ENCODE results near the gene BOK.
"Not testable (repeated sequence)": the region's sequence is repeated elsewhere in the genome, so short reads cannot be mapped to it uniquely, and the experiment has no call there.

The BOK gene

GRCh38 chr2:241572915-241573651, 14.5 kb downstream of the BOK start:
- not testable (repeated sequence) for DNase-seq (ENCODE audit: low spot score)

GRCh38 chr2:241573741-241574140, 15.2 kb downstream of the BOK start:
- DNase-seq (ENCODE audit: low spot score): no peak

DNA sequence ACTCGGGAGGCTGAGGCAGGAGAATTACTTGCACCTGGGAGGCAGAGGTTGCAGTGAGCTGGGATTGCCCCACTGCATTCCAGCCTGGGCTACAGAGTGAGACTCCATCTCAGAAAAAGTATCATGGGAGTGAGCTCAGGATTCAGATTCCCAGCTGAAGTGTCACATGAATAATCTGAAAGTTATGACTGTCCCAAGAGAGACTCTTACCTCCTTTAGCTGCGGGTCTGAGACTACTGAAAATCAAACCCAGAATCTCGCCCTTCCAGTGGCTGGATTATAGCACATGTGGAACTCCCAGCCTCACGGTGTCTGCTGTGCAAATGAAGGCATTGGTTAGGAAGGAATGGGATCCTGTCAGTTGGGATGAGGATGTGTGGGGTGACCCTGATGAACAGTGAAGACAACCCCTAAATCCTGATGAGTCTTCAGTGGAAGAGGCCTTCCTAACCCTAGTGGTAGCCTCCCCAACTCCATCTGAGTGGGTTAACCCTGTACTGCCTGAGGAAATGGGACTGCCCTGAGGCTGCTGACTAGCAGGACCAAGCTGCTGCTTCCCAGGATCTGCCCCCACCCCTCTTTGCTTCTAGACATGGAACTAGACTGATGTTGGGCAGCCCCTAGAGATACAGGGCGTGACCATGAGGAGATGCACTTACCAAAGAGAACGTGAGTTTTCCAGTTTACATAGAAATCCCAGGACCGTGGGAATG, 16.5 kb downstream of the BOK start:
- no peak for DNase-seq (ENCODE audit: low spot score)

- no peak for DNase-seq (ENCODE audit: low spot score)
Measured at GRCh38 chr2:241575624-241576292, 17.2 kb downstream of the BOK start.

- no peak for DNase-seq (ENCODE audit: low spot score)
Measured at GRCh38 chr2:241576293-241576654, 17.7 kb downstream of the BOK start.

- no peak for DNase-seq (ENCODE audit: low spot score)
Measured at GRCh38 chr2:241577413-241578122, 19.0 kb downstream of the BOK start.

GRCh38 chr2:241579281-241579680, 20.7 kb downstream of the BOK start:
- DNase-seq (ENCODE audit: low spot score): no peak

DNA sequence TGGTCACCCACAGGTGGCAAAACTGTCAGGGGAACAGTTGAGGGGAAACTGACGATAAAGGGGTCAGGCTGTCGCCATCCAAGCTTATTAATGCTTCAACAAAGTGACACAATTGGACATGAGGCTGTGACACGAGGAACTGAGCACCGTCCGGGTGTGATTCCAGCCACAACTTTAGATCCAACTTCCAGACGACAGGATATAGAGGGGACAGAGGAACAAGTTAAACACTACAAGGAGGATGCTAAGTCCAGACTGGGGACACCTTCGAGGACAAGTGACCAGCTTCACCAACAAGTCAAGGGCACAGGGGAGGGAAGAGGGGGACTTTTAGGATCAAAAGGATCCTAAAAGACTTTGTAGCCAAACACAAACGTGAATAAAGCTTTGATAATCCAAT, 23.8 kb downstream of the BOK start:
- DNase-seq (ENCODE audit: low spot score): no peak

GRCh38 chr2:241582806-241583205, 24.3 kb downstream of the BOK start:
- DNase-seq (ENCODE audit: low spot score): no peak

DNA sequence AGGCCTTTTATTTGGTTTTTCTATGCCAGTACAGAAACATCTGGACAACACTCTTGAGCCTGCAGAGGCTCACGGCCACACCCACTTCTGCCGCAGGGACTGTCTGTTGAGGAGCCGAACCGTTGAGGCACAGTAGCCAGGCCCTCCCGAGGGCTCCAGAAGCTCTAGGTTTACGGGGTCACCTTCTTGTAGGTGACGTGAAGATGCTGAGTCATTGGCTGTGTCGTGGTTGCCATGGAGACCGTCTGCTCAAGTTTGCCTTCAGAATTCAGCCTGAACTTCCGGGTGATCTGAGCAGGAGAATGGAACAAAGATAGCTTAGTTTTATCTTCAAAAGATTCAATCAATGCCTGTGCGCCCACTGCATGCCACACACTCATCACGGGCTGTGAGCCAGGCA, 25.9 kb downstream of the BOK start:
- no peak for DNase-seq (ENCODE audit: low spot score)

DNA sequence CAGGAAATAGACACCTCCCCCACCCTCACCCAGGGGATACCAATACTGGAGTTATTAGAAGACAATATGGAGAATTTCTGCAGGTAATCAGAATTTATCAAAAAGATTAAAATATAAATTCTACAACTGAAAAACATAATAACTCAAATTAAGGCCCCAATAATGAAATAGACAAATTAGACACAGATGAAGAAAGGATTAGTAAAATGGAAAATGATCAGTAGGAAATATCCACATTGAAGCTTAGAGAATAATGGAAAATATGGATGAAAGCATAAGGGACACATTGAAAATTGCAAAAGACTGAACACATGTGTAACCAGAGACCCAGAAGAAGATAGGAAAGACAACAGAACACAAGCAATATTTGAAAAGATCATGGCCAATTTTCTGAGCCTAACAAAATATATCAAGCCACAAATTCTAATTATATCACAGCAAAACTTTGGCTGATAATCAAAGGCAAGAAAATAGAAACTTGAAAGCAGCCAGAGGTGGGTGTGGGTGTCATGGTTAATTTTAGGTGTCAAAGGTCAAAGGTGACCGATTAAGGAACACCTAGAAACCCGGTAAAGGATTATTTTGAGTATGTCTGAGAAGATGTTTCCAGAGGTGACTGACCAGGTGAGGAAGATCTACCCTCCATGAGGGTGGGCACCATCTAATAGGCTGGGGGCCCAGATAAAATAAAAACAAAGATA, 28.2 kb downstream of the BOK start:
- DNase-seq (ENCODE audit: low spot score): no peak

- not testable (repeated sequence) for DNase-seq (ENCODE audit: low spot score)
Measured at GRCh38 chr2:241589863-241590262, 31.3 kb downstream of the BOK start.

DNA sequence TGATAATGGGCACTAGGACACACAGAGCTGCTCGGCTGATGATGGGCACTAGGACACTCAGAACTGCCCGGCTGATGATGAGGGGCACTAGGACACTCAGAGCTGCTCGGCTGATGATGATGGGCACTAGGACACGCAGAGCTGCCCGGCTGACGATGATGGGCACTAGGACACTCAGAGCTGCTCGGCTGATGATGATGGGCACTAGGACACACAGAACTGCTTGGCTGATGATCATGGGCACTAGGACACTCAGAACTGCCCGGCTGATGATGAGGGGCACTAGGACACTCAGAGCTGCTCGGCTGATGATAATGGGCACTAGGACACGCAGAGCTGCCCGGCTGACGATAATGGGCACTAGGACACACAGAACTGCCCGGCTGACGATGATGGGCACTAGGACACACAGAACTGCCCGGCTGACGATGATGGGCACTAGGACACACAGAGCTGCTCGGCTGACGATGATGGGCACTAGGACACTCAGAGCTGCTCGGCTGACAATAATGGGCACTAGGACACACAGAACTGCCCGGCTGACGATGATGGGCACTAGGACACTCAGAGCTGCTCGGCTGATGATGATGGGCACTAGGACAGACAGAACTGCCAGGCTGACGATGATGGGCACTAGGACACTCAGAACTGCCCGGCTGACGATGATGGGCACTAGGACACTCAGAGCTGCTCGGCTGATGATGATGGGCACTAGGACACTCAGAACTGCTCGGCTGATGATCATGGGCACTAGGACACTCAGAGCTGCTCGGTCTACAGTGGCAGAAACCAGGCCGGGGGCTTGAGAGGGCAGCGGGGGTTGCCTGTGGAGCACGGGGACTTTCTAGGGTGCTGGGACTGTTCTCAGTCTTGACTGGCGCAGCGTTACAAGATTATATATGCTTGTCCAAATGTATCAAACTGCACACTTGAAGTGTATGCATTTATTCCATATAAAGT, 32.2 kb downstream of the BOK start:
- not testable (repeated sequence) for DNase-seq (ENCODE audit: low spot score)

- no peak for DNase-seq (ENCODE audit: low spot score)
Measured at GRCh38 chr2:241592126-241592845, 33.7 kb downstream of the BOK start.

GRCh38 chr2:241593271-241593670, 34.7 kb downstream of the BOK start:
- DNase-seq (ENCODE audit: low spot score): no peak

DNA sequence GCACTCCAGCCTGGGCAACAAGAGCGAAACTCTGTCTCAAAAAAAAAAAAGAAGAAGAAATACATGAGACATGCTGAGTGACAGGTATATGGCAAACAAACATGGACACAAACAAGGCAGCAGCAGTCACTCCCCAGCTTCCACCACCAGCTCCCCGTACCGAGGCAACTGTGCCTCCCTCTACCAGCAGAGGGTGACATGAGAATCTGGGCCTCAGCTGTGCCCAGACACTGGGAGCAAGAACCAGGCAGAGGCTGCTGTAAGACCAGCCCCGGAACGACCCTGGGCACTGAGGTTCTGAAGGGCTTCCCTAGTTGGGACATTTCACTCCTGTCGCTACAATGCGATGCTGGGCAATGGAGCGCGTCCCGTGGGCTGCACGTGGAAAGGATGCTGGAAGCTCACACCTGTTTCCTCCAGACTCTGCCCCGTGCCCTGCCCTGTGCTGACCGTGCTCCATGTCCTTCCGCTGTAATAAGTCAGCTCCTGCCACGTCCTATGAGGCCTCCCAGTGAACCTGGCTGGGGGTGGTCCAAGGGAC, 37.1 kb downstream of the BOK start:
- DNase-seq (ENCODE audit: low spot score): no peak

GRCh38 chr2:241597561-241597960, 39.0 kb downstream of the BOK start:
- DNase-seq (ENCODE audit: low spot score): no peak

DNA sequence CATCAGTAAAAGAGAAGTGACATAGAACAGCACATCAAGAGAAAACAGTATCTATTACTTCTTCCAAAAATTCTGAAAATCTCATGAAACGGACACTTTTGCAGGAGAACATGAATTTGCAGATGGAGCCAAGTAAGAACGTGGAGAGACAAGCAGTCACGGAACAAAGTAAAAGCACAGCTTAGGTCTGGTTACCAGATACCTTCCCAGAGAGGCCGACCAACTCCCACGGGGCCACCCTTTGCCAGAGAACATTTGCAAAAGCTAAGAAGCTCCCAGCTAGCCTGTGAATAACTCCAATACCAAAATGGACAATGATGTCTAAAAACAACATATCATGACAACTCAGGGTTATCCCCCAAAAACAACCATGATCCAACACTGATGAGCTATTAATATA, 39.5 kb downstream of the BOK start:
- DNase-seq (ENCODE audit: low spot score): no peak

DNA sequence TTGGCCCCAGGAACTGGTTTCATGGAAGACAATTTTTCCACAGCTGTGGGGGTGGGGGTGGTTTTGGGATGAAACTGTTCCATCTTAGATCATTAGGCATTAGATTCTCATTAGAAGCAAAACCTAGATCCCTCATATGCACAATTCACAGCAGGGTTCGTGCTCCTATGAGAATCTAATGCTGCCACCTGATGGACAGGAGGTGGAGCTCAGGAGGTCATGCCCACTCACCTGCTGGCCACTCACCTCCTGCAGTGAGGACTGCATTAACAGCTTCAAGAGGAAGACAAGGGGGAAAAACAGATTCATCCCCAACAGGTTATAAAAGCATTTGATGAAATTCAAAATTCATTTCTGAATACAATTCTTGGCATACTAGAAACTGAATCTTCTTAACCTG, 39.9 kb downstream of the BOK start:
- peak; percentile 21 for DNase-seq (ENCODE audit: low spot score)

- no peak for DNase-seq (ENCODE audit: low spot score)
Measured at GRCh38 chr2:241599615-241600014, 41.1 kb downstream of the BOK start.

Measured in hematopoietic multipotent progenitor cell treated with erythropoietin and hydrocortisone succinate and interleukin-3 and kit ligand, for 15 days (in vitro differentiated cells).